ENCODE results near the gene TRAF3IP3. TPM values are rescaled to one million over a fixed set of nuclear protein-coding genes. Genes with fewer than 3 reads are reported as not detected.

The TRAF3IP3 gene
- total and polyA plus RNA-seq, 2 experiments from 2014 or later = 0.99 to 1.3 TPM

- no peak overlapping the region for H3K27ac ChIP-seq
- no peaks in the 10 kb centered on the region for H3K36me3 ChIP-seq
- H3K27me3 ChIP-seq = no peaks in the 10 kb centered on the region
- TF ChIP-seq, protein P1, sequence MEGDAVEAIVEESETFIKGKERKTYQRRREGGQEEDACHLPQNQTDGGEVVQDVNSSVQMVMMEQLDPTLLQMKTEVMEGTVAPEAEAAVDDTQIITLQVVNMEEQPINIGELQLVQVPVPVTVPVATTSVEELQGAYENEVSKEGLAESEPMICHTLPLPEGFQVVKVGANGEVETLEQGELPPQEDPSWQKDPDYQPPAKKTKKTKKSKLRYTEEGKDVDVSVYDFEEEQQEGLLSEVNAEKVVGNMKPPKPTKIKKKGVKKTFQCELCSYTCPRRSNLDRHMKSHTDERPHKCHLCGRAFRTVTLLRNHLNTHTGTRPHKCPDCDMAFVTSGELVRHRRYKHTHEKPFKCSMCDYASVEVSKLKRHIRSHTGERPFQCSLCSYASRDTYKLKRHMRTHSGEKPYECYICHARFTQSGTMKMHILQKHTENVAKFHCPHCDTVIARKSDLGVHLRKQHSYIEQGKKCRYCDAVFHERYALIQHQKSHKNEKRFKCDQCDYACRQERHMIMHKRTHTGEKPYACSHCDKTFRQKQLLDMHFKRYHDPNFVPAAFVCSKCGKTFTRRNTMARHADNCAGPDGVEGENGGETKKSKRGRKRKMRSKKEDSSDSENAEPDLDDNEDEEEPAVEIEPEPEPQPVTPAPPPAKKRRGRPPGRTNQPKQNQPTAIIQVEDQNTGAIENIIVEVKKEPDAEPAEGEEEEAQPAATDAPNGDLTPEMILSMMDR (IDR thresholded peaks at IDR 0.05; ENCODE audit: low read depth, low read length) = no peak
- no peak for DNase-seq (ENCODE audit: low read depth in 1 of 2, low spot score in 1 of 2)
- H3K4me3 ChIP-seq = no peak overlapping the region
- no peaks in the 10 kb centered on the region for H3K9me3 ChIP-seq (ENCODE audit: low read depth)
- peaks cover 15% of the 10 kb centered on the region for H3K4me1 ChIP-seq (ENCODE audit: low read depth)
These were observed 11.9 kb downstream of the TRAF3IP3 start for GRCh38 chr1:209767706-209768105.

- no peak for DNase-seq (ENCODE audit: low read depth in 1 of 2, low spot score in 1 of 2)
- Histone ChIP-seq H3K4me1 (ENCODE audit: low read depth) (peaks cover 15% of the 10 kb centered on the region), H3K27ac (peak overlapping the region; percentile 91), H3K36me3 (no peaks in the 10 kb centered on the region), H3K4me3 (no peak overlapping the region), H3K27me3 (no peaks in the 10 kb centered on the region), H3K9me3 (ENCODE audit: low read depth) (no peaks in the 10 kb centered on the region)
- TF ChIP-seq, protein P1 (IDR thresholded peaks at IDR 0.05; ENCODE audit: low read depth, low read length) = no peak
These were observed 12.5 kb downstream of the TRAF3IP3 start for GRCh38 chr1:209768354-209768774.

- DNase-seq (ENCODE audit: low read depth in 1 of 2, low spot score in 1 of 2) = peak; percentile 80 to 96
- H3K4me3 ChIP-seq = no peak overlapping the region
- no peaks in the 10 kb centered on the region for H3K27me3 ChIP-seq
- TF ChIP-seq, protein P1 (IDR thresholded peaks at IDR 0.05; ENCODE audit: low read depth, low read length) = no peak
- peaks cover 15% of the 10 kb centered on the region for H3K4me1 ChIP-seq (ENCODE audit: low read depth)
- H3K36me3 ChIP-seq = no peaks in the 10 kb centered on the region
- H3K9me3 ChIP-seq (ENCODE audit: low read depth) = no peaks in the 10 kb centered on the region
- peak overlapping the region; percentile 91 for H3K27ac ChIP-seq
These were observed 13.5 kb downstream of the TRAF3IP3 start for GRCh38 chr1:209769171-209769904.

DNA sequence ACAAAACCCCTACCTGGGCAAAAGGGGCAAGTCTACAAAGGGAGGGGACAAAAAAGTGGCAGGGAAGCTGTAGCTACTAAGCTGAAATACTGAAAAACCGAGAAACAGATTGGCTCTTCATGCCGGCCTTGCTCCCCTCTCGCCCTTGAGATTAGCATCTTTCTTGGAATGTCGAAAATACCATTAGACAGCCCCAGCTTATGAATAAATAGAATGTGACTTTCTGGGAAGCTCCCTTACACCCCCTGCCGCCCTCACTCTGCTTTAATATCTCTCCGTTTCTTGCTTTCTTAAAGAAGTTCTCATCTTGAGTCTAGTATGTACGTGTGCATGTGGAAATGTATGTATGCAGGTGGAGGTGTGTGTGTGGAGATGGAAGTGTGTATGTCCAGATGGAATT lies 14.1 kb downstream of the TRAF3IP3 start:
- Histone ChIP-seq H3K36me3 (no peaks in the 10 kb centered on the region), H3K4me3 (no peak overlapping the region), H3K27me3 (no peaks in the 10 kb centered on the region), H3K9me3 (ENCODE audit: low read depth) (no peaks in the 10 kb centered on the region), H3K4me1 (ENCODE audit: low read depth) (peaks cover 15% of the 10 kb centered on the region), H3K27ac (peak overlapping the region; percentile 91)
- peak in 1 of 2 donors; percentile 56 for DNase-seq (ENCODE audit: low read depth in 1 of 2, low spot score in 1 of 2)
- TF ChIP-seq, protein P1 (IDR thresholded peaks at IDR 0.05; ENCODE audit: low read depth, low read length) = no peak

DNA sequence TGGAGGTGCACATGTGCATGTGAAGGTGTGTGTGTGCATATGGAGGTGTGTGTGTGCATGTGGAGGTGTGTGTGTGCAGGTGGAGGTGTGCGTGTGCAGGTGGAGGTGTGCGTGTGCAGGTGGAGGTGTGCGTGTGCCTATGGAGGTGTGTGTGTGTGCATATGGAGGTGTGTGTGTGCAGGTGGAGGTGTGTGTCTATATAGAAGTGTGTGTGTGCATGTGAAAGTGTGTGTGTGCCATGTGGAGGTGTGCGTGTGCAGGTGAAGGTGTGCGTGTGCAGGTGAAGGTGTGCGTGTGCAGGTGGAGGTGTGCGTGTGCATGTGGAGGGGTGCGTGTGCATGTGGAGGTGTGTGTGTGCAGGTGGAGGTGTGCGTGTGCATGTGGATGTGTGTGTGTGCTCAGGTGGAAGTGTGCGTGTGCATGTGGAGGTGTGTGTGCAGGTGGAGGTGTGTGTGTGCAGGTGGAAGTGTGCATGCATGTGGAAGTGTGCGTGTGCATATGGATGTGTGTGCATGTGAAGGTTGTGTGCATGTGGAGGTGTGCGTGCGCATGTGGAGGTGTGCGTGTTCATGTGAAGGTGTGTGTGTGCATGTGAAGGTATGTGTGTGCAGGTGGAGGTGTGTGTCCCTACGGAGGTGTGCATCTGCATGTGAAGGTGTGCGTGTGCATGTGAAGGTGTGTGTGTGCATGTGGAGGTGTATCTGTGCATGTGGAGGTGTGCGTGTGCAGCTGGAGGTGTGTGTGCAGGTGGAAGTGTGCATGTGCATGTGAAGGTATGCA lies 15.0 kb downstream of the TRAF3IP3 start:
- Histone ChIP-seq H3K4me1 (ENCODE audit: low read depth) (peaks cover 15% of the 10 kb centered on the region), H3K4me3 (no peak overlapping the region), H3K36me3 (no peaks in the 10 kb centered on the region), H3K27me3 (no peaks in the 10 kb centered on the region), H3K27ac (no peak overlapping the region), H3K9me3 (ENCODE audit: low read depth) (no peaks in the 10 kb centered on the region)
- TF ChIP-seq, protein P1 (IDR thresholded peaks at IDR 0.05; ENCODE audit: low read depth, low read length) = no peak
- DNase-seq (ENCODE audit: low read depth in 1 of 2, low spot score in 1 of 2) = no peak
